OCI-M2 (cell line): ENCODE measurements around the gene TUBGCP4.
"Not testable (repeated sequence)": the region's sequence is repeated elsewhere in the genome, so short reads cannot be mapped to it uniquely, and the experiment has no call there.

Experiments
- DNase-seq: peaks from one replicate; lab custom pipeline; 2025; ENCODE audit not compliant: unreplicated experiment; lab: John Stamatoyannopoulos, UW

The TUBGCP4 gene

GRCh38 chr15:43370975-43371974 lies at the start of gene TUBGCP4, which contains the start of gene ZSCAN29:
Gene TUBGCP4, plus strand, starts transcription at chr15:43371101. Its CDS starts 254 bp downstream, at chr15:43371355.
Gene ZSCAN29, minus strand, starts transcription at chr15:43371043. Its CDS starts 1,130 bp downstream, at chr15:43369913.
- no peak for DNase-seq

GRCh38 chr15:43325039-43325684 lies 45.7 kb upstream of the TUBGCP4 start:
- DNase-seq: no peak

- DNase-seq: no peak
These were observed 41.5 kb upstream of the TUBGCP4 start for GRCh38 chr15:43329217-43329959.

GRCh38 chr15:43329960-43330779 lies 40.7 kb upstream of the TUBGCP4 start, which contains the start of gene LCMT2:
Gene LCMT2, minus strand, starts transcription at chr15:43330573. Its CDS starts 84 bp downstream, at chr15:43330489.
- DNase-seq: peak; percentile 86

DNA sequence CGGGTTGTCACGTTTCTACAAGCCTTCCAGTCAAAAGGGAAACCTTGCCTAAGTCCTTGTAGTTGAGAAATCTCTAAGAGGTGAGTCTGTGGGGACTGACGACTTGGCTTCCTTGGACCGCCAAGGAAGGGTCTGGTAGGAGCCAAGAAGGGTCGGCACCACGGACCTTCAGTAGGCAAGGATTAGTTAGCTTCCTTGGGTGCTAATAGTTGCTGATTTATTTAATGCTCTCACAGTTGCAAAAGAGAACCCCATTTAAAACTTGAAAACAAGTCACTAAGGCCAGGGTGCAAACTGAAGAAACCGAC lies 40.2 kb upstream of the TUBGCP4 start:
- DNase-seq: peak; percentile 86

DNA sequence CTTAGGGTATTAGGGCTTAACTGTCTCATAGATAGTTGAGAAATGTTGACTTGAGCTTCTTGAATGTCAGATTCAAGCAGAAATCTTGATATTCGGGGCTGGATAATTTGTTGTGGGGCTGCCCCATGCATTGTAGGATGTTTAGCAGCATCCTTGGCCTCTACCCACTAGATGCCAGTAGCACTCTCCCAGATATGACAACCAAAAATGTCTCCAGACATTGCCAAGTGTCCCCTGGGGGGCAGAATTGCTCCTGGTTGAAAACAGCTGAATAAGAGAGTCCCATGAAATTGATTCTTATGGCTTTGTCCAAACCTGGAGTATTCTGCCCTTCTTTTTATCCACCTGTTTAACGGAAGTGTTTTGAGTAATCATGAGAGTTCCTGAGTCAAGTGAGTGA lies 24.6 kb upstream of the TUBGCP4 start:
- no peak for DNase-seq

GRCh38 chr15:43347114-43347513 lies 23.8 kb upstream of the TUBGCP4 start:
- no peak for DNase-seq

GRCh38 chr15:43352693-43353382 lies 18.1 kb upstream of the TUBGCP4 start:
- DNase-seq: no peak

GRCh38 chr15:43360821-43361220 lies 10.1 kb upstream of the TUBGCP4 start:
- no peak for DNase-seq

DNA sequence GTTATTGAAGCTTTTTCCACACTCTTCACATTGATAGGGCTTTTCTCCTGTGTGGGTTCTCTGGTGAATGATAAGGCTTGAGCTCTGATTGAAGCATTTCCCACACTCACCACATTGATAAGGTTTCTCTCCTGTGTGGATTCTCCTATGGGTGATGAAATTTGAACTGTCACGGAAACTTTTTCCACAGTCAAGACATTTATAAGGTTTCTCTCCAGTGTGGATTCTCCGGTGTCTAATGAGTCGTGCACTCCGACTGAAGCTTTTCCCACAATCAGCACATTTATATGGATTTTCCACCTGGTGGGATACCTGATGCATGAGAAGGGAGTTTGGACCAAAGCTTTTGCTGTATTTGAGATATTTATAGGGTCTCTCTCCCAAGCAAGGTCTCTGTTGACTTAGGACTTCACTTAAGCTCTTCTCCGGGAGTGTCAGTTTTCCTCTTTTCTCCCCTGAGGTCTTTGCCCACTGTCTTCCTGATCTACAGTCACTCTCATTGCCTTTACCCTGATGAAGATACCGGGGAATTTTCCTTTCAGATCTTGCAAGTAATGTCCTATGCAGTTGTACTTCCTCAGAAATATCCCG lies 9.5 kb upstream of the TUBGCP4 start:
- no peak for DNase-seq

- no peak for DNase-seq
These were observed 459 bp upstream of the TUBGCP4 start for GRCh38 chr15:43370310-43370974.

GRCh38 chr15:43376017-43376705 lies 5.3 kb downstream of the TUBGCP4 start:
- no peak for DNase-seq

- DNase-seq: no peak
These were observed 7.7 kb downstream of the TUBGCP4 start for GRCh38 chr15:43378601-43379000.

GRCh38 chr15:43382310-43382709 lies 11.4 kb downstream of the TUBGCP4 start:
- no peak for DNase-seq

- DNase-seq: no peak
These were observed 12.2 kb downstream of the TUBGCP4 start for GRCh38 chr15:43383070-43383469.

GRCh38 chr15:43390723-43391122 lies 19.8 kb downstream of the TUBGCP4 start:
- DNase-seq: no peak

DNA sequence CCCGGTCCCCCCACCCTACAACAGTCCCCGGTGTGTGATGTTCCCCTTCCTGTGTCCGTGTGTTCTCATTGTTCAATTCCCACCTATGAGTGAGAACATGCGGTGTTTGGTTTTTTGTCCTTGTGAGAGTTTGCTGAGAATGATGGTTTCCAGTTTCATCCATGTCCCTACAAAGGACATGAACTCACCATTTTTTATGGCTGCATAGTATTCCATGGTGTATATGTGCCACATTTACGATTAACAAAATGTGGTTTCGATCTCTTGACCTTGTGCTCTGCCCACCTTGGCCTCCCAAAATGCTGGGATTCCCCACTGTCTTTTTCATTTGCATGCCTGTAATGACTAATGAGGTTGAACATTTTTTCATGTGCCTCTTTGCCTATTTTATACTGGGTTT lies 22.7 kb downstream of the TUBGCP4 start:
- not testable (repeated sequence) for DNase-seq

GRCh38 chr15:43402255-43402654 lies 31.4 kb downstream of the TUBGCP4 start:
- no peak for DNase-seq
